ENCODE results near the gene PCK2.
A peak's percentile ranks its signal among the peaks of the same experiment; 100 is the strongest.

Gene PCK2

GRCh38 chr14:24115422-24116127 lies 21.5 kb downstream of the PCK2 start:
- DNase-seq (ENCODE audit: low read depth in 2 of 2), result no peak

DNA sequence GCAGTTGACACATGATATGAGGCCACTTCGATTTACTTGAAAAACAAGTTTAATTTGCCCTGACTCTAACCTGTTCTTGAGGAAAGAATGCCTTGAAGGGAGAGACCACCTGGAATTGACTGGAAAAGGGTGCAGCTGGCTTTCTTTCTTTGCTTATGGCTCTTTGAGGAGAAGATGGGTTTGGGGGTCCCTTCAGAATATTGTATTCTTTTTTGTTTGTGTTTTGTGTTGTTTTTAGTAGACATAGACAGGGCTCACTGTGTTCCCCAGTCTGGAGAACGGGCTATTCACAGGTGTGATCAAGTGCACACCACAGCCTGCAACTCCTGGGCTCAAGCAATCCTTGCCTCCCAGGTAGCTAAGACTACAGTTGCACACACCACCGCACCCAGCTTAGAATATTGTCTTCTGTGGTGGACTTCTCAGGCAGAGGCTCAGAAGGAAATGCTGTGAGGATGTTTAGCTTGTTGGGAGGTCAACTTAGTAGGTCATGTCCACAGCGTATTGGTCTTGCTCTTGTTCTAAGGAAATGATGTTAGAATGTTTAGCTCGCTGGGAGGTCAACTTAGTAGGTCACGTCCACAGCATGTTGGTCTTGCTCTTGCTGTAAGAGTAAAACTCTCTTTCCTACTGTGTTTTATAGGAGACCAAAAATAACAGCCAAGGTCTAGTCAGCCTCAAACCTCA lies 22.2 kb downstream of the PCK2 start:
- no peak for DNase-seq (ENCODE audit: low read depth in 2 of 2)

DNA sequence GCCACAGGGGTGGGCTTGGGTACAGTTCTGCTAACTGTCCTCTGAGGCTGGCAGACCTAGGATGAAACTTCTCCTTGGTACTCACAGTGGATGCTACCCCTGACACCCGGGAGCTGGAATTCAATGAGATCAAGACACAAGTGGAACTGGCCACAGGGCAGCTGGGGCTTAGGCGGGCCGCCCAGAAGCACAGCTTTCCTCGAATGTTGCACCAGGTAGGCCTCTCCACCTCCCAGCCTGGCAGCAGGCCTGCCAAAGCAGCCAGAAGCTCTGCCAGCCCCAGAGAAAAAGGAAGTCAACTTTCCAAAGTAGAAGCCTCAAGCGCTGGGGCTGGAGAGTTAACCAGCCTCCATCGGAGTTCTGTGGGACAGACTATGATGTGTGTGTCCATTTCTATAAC lies 23.1 kb downstream of the PCK2 start:
- no peak for DNase-seq (ENCODE audit: low read depth in 2 of 2)

GRCh38 chr14:24119691-24120090 lies 25.6 kb downstream of the PCK2 start:
- no peak for DNase-seq (ENCODE audit: low read depth in 2 of 2)

GRCh38 chr14:24121210-24121609 lies 27.1 kb downstream of the PCK2 start:
- no peak for DNase-seq (ENCODE audit: low read depth in 2 of 2)

- DNase-seq (ENCODE audit: low read depth in 2 of 2), result no peak
These were observed 28.3 kb downstream of the PCK2 start for GRCh38 chr14:24122416-24122815.

GRCh38 chr14:24122898-24123297 lies 28.8 kb downstream of the PCK2 start:
- DNase-seq (ENCODE audit: low read depth in 2 of 2), result no peak

- DNase-seq (ENCODE audit: low read depth in 2 of 2), result no peak
These were observed 29.6 kb downstream of the PCK2 start for GRCh38 chr14:24123424-24124417.

GRCh38 chr14:24126939-24127338 lies 32.8 kb downstream of the PCK2 start:
- no peak for DNase-seq (ENCODE audit: low read depth in 2 of 2)

DNA sequence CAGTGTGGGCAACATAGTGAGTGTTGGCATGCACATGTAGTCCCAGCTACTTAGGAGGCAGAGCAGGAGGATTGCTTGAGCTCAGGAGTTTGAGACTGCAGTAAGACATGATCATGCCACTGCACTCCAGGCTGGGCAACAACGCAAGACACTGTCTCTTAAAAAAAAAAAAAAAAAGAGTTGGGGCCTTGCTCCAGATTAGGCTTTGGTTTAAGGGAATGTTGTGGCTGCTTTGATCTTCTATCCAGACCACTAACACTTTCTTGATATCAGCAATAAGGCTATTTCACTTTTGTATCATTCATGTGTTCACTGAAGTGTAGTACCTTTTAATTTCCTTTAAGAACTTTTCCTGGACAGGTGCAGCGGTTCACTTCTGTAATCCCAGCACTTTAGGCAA lies 33.6 kb downstream of the PCK2 start:
- no peak for DNase-seq (ENCODE audit: low read depth in 2 of 2)

DNA sequence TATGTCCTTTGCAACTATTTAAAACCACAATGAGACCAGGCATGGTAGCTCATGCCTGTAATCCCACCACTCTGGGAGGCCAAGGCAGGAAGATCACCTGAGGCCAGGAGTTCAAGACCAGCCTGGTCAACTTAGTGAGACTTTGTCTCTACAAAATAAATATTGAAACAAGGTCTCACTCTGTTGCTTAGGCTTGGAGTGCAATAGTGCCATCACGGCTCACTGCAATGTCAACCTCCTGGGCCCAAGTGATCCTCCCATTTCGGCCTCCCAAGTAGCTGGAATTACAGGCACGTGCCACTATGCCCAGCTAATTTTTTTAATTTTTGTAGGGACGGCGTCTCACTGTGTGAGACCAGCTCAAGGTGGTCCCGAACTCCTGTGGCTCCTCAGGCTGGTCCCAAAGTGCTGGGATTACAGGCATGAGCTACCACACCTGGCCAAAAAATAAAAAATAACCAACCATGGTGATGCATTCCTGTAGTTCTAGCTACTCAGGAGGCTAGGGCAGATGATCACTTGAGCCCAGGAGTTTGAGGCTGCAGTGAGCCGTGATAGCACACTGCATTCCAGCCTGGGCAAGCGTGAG lies 35.4 kb downstream of the PCK2 start:
- no peak for DNase-seq (ENCODE audit: low read depth in 2 of 2)

DNA sequence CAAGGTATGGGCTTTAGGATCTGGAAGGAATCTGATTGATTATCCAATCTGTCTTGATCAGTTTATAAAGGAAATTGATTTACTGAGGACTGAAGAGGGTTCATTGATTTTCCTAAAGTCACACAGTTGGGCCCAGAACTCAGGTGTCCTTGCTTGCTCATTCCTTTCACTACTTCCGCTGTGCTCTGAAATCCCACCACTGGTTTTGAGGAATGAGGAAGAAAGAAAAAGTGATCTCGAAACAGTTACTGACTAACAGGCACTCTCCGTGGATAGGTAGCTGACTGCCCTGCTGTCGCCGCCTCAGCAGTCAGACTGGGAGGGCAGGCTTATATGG lies 36.2 kb downstream of the PCK2 start, which contains the start of gene FITM1:
FITM1 (plus strand) TSS at position 280 of the 337 bp plus-strand sequence. CDS start 905 bp downstream, outside the sequence.
- no peak for DNase-seq (ENCODE audit: low read depth in 2 of 2)

DNA sequence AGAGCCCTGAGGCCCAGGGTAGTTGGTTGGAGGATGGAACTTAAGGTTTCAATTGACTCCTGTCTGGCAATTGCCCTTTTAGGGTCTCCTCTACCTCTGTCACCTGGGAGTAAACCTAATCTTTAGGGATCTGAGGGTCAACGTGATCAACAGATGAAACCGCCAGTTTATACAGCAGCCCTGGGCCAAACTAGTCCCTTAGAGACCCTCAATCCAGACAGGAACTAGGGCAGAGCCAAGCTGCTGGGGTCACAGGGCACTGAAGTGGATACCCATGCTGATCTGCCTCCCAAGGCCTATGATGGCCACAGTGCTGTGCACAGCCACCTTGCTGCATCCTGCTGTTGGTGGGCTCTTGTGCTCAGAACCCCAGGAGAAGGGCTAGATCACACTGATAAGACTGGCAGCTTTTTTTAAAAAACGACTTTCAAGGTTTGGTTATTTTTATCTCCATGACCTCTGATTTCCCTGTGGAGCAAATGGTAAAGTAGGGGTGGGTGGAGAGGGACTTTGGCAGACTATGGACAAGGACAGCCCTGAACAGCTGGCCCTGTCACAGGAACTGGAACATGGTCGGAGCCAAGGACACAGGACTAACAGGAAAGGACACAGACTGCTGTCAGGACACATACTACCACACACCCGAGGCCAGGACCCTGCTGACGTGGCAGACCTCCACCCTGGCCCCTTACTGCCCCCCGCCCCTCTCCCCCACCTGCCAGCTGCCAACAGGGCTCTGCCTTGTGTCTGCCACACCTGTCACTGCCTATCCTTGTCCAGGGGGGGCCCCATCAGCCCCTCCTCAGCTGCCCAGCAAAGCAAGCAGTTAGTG lies 36.8 kb downstream of the PCK2 start:
- no peak for DNase-seq (ENCODE audit: low read depth in 2 of 2)

DNA sequence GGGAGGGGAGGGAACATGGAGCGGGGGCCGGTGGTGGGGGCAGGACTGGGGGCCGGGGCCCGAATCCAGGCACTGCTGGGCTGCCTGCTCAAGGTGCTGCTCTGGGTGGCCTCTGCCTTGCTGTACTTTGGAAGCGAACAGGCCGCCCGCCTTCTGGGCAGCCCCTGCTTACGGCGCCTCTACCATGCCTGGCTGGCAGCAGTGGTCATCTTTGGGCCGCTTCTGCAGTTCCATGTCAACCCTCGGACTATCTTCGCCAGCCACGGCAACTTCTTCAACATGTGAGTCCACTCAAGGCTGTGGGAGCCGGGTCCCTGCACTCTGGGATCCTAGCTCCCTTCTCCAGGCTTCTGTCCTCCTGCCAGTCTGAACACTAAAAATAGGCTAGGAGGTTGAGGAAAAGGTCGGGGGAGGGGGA lies 37.4 kb downstream of the PCK2 start:
- no peak for DNase-seq (ENCODE audit: low read depth in 2 of 2)

DNA sequence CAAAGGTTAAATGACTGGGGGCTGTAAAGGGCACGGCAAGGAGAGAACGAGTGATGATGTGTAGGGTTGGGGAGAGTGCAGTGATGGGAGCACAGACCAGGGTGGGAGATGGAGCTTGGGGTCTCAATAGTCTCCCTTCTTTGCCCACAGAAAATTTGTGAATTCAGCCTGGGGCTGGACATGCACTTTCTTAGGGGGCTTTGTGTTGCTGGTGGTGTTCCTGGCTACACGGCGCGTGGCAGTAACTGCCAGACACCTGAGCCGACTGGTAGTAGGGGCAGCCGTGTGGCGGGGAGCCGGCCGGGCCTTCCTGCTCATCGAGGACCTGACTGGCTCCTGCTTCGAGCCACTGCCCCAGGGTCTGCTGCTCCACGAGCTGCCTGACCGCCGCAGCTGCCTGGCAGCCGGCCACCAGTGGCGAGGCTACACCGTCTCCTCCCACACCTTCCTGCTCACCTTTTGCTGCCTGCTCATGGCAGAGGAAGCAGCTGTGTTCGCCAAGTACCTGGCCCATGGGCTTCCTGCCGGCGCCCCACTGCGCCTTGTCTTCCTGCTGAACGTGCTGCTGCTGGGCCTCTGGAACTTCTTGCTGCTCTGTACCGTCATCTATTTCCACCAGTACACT lies 38.1 kb downstream of the PCK2 start:
- no peak for DNase-seq (ENCODE audit: low read depth in 2 of 2)

GRCh38 chr14:24132976-24133375 lies 38.9 kb downstream of the PCK2 start:
- no peak for DNase-seq (ENCODE audit: low read depth in 2 of 2)

GRCh38 chr14:24133735-24134134 lies 39.6 kb downstream of the PCK2 start:
- no peak for DNase-seq (ENCODE audit: low read depth in 2 of 2)

DNA sequence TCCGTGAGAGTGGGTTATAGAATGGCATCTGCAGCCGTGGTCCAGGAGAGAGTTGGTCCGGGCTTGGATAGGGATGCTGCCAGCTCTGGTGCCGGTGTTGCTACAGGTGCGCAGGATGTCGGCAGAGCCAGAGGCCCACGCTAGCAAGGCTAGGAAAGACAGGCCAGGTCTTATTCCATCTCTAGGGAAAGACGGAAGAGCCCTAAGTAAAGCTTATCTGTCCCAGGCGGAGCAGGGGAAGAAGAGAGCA lies 41.4 kb downstream of the PCK2 start:
- no peak for DNase-seq (ENCODE audit: low read depth in 2 of 2)

- DNase-seq (ENCODE audit: low read depth in 2 of 2), result peak; percentile 85 to 92
These were observed 41.9 kb downstream of the PCK2 start, which contains the start of gene PSME1 for GRCh38 chr14:24135834-24136683. Gene PSME1, plus strand, starts transcription at chr14:24136194. Its CDS starts 69 bp downstream, at chr14:24136263.
